ENCODE results near the gene BANF1. TPM values are rescaled to one million over a fixed set of nuclear protein-coding genes. Genes with fewer than 3 reads are reported as not detected.

The BANF1 gene
- total and polyA plus RNA-seq, 9 of the 15 experiments (the other 6 are each of a cell fraction or from before 2014, with no cell fraction given), result 108 to 651 (median 263) TPM

DNA sequence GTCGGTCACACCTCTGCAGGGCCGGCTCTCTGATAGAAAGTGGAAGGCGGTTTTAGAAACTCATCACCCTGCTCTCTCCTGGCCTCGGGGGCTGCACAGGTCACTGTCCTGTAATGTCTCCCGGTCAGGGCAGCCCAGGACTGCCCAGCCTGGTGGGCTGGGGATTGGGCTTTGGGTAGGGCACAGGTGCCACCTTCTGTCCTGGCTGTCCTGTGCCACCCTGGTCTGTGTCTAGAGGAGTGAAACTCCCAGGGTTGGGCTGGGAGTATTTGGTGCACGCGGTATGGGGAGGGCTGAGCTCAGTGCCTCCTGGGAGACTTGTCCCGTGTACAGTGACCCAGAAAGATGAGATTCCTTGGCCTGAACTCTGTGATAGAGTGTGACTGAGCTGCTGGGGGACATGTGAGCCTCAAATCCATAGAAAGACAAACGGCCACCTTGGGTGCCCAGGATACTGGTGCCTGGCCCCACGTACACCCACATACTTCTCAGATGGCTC lies 23.0 kb upstream of the BANF1 start:
- Histone ChIP-seq H3K4me2 (ENCODE audit: insufficient read depth, low read length) (no peak overlapping the region), H3K9me3 (replicated peaks; ENCODE audit: control insufficient read depth, insufficient read depth, low read depth, low read length) (no peaks in the 10 kb centered on the region), H2AFZ (ENCODE audit: low read depth, low read length) (no peak overlapping the region), H3K4me3 (no peak overlapping the region), H3K9me1 (ENCODE audit: control insufficient read depth, insufficient read depth, low read length) (no peaks in the 10 kb centered on the region), H3K36me3 (ENCODE audit: control insufficient read depth, insufficient read depth, low read length) (peaks cover 39% of the 10 kb centered on the region; the same call in 2 of the 3 replicates), H3K9ac (ENCODE audit: insufficient read depth in 1 of 2, low read depth in 2 of 2, low read length in 2 of 2) (0 out of 4 replicates have a peak overlapping the region, but pooled peaks of 1 of the 2 experiments have one; percentile 32), H3K4me1 (replicated peaks in 1 of 2; ENCODE audit: control insufficient read depth in 2 of 2, insufficient read depth in 2 of 2, low read length in 2 of 2) (peaks cover 0 to 26% of the 10 kb centered on the region in 2 experiments; a peak in 2 of 5 replicates), H3K27ac (ENCODE audit: extremely low read depth, low read depth, low read length) (no peak overlapping the region), H3K79me2 (ENCODE audit: control insufficient read depth, insufficient read depth, low read length) (no peaks in the 10 kb centered on the region), H4K20me1 (replicated peaks; ENCODE audit: control insufficient read depth, insufficient read depth, low read length) (no peaks in the 10 kb centered on the region), H3K27me3 (ENCODE audit: control insufficient read depth in 2 of 2, insufficient read depth in 2 of 2, low read length in 2 of 2) (no peaks in the 10 kb centered on the region)
- intact Hi-C loops (cut with micrococcal nuclease), result no loop called here
- no peak for DNase-seq (ENCODE audit: extremely low read depth in 1 of 4, low spot score in 3 of 4)
- in situ Hi-C loops (cut with MboI), result no loop called here
- ATAC-seq, result no peak
- TSS peak; percentile 26 for BruUV-seq (replicated peaks)
- FAIRE-seq, result no peak
- POLR2A ChIA-PET, result interaction anchor here (0.5 to 1.0 kb wide), 2 partner anchors 85 to 108 kb away, joined by 3 read pairs; no protein-coding TSS in a partner anchor
- TF ChIP-seq CREB1 (IDR thresholded peaks at IDR 0.05) (no peak), CREB1 (CRISPR knock-in tag; IDR thresholded peaks at IDR 0.05) (no peak), ZNF830 (CRISPR knock-in tag; IDR thresholded peaks at IDR 0.05) (no peak), HCFC1 (IDR thresholded peaks at IDR 0.05; ENCODE audit: low read depth, low read length) (no peak), SETDB1 (IDR thresholded peaks at IDR 0.05; ENCODE audit: low read length) (no peak), SRF (CRISPR knock-in tag; IDR thresholded peaks at IDR 0.05) (no peak)
- TF ChIP-seq, protein P1, sequence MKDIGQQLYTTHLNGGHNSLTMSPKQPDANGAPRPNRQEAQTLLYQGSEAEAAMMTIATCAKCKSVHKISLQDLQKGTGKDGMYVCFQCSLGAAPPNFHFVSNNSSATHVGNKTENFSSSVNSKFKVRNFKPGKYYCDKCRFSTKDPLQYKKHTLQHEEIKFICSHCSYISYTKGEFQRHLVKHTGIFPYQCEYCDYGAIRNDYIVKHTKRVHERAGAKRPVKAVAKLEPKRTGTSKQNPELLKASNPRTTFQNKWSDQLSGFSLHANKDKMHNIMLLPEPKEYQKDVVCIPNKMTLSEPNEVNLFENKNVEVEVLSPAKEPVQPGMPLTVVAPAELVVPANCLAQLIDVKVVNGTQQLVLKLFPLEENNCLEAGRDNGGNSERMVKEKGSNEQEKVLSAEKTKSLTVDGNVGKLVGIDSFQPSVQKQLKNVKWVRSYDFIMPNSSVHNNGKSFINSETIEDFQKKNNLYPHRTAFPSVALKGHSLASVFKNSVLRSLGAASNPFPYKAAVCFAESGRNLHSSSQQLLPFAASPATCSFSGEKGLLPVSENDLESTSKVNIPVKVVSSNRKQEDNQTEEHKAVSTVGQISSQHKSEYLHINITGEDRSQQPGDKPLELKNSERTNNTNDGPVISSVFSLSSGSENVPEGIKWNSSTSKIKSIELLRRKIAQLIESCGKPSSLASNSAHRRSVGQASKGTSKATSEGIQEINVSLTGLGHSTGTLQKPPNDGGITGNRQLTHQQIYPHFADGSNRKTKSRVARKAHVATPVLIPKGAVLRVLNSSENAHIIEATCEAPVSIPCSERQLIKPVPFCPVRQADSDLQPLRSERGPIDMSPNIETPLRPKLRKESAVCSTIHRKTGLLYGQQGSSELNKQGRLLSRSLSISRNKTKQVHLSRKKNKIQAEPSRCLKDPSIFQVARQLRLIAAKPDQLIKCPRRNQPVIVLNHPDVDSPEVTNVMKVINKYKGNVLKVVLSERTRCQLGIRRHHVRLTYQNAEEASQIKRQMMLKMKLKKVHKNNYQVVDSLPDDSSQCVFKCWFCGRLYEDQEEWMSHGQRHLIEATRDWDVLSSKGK (CRISPR knock-in tag; IDR thresholded peaks at IDR 0.05), result no peak
- CTCF ChIA-PET (ENCODE audit: low intra/inter-chr PET ratio), result no interaction called here
- 84% methylated on average over 10 of the region's 10 CpGs for WGBS (ENCODE audit: insufficient coverage, low coverage, missing lambda C conversion rate)
